Activated naive CD4-positive, alpha-beta T cell treated with anti-CD3 and anti-CD28 coated beads, Interleukin-2, amount 50 U/mL, for 72 hours (primary cell): ENCODE data around the gene MTG1. TPM values are rescaled to one million over a fixed set of nuclear protein-coding genes. Genes with fewer than 3 reads are reported as not detected.

ENCODE experiments used
- total RNA-seq, 2 donors: library from RNA; stranded (reverse); gene quantifications; one replicate each; pipeline ENCODE4 v1.2.3, GENCODE V29; 2022

The MTG1 gene
- total RNA-seq, 2 donors from 2014 or later, result 39.8 to 65.0 TPM

Other genes with a start within 250 kb of the MTG1 start
- under 1 TPM in 1 of 2 donors, not detected in 1; 0.07 TPM for gene KNDC1, start 233.9 kb upstream of the MTG1 start, total RNA-seq
- not detected for gene UTF1, start 163.9 kb upstream of the MTG1 start, total RNA-seq
- not detected for gene VENTX, start 156.3 kb upstream of the MTG1 start, total RNA-seq
- 100 to 1,000 TPM; 101 to 201 TPM for gene ADAM8, start 117.3 kb upstream of the MTG1 start, total RNA-seq
- 10 to 100 TPM; 47.9 to 53.3 TPM for gene TUBGCP2, start 85.3 kb upstream of the MTG1 start, total RNA-seq
- gene ZNF511, start 85.2 kb upstream of the MTG1 start, total RNA-seq, result 10 to 100 TPM; 43.4 to 55.6 TPM
- not detected for gene CALY, start 57.3 kb upstream of the MTG1 start, total RNA-seq
- gene PRAP1, start 46.8 kb upstream of the MTG1 start, total RNA-seq, result not detected
- 10 to 100 TPM; 24.1 to 24.2 TPM for gene FUOM, start 36.1 kb upstream of the MTG1 start, total RNA-seq
- gene ECHS1, start 20.8 kb upstream of the MTG1 start, total RNA-seq, result 10 to 100 TPM; 58.5 to 86.0 TPM
- gene PAOX, start 14.9 kb upstream of the MTG1 start, total RNA-seq, result 1 to 10 TPM; 3.9 to 5.6 TPM
- gene SPRN, start 30.5 kb downstream of the MTG1 start, total RNA-seq, result not detected
- gene SCART1, start 59.8 kb downstream of the MTG1 start, total RNA-seq, result 1 to 10 TPM; 2.1 to 3.8 TPM
- under 1 TPM; 0.32 to 0.99 TPM for gene CYP2E1, start 133.2 kb downstream of the MTG1 start, total RNA-seq
- under 1 TPM in 1 of 2 donors, not detected in 1; 0.14 TPM for gene SYCE1, start 171.4 kb downstream of the MTG1 start, total RNA-seq
- under 1 TPM in 1 of 2 donors, not detected in 1; 0.32 TPM for gene FRG2B, start 232.6 kb downstream of the MTG1 start, total RNA-seq